ENCODE measurements around the gene PNMT.

DNA sequence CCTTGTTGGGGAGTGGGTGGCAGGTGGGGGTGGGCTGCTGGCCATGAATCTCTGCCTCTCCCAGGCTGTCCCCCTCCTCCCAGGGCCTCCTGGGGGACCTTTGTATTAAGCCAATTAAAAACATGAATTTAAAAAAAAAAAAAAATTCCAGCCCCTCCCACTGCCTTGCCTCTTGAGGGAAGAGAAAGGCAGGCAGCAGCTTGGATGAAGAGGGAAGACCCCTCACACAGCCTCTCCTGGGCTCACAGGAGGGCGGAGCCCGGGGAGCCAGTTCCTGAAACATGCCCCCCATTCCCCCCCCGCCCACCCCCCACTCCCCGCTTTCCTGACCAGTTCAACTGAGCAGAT lies 4.9 kb upstream of the PNMT start:
- no peak for TF ChIP-seq POLR2A (IDR thresholded peaks at IDR 0.05)
- no peak for TF ChIP-seq EP300 (IDR thresholded peaks at IDR 0.05)
- no peak for TF ChIP-seq POLR2AphosphoS5 (IDR thresholded peaks at IDR 0.05)
